Measurements from ENCODE around the gene SPSB2. TPM values are rescaled to one million over a fixed set of nuclear protein-coding genes. Genes with fewer than 3 reads are reported as not detected.

The SPSB2 gene
- total and polyA plus RNA-seq, 9 of the 15 experiments (the other 6 are each of a cell fraction or from before 2014, with no cell fraction given): 0.10 to 10.6 (median 1.9) TPM

GRCh38 chr12:6872073-6873048, 742 bp downstream of the SPSB2 start (continued):
- no peak for TF ChIP-seq XRCC3 (IDR thresholded peaks at IDR 0.05)
- no peak for TF ChIP-seq RAD51 (IDR thresholded peaks at IDR 0.05; ENCODE audit: borderline replicate concordance, low read depth)
- TF ChIP-seq NFXL1 (CRISPR knock-in tag; IDR thresholded peaks at IDR 0.05): no peak
- no peak for TF ChIP-seq AFF1 (IDR thresholded peaks at IDR 0.05; ENCODE audit: low read depth in 1 of 2, partially characterized antibody in 2 of 2)
- no peak for TF ChIP-seq ASH1L (IDR thresholded peaks at IDR 0.05; ENCODE audit: borderline replicate concordance, low read depth, partially characterized antibody)
- no peak for TF ChIP-seq EGR1 (conservative IDR thresholded peaks at IDR 0.05)
- TF ChIP-seq ZBTB17 (CRISPR knock-in tag; IDR thresholded peaks at IDR 0.05): no peak
- TF ChIP-seq IRF1 (CRISPR knock-in tag; IDR thresholded peaks at IDR 0.05; ENCODE audit: borderline replicate concordance): no peak
- peak; percentile 92 for TF ChIP-seq KLF13 (tag; IDR thresholded peaks at IDR 0.05; ENCODE audit: borderline replicate concordance, low read depth)
- TF ChIP-seq RHOXF2B (CRISPR knock-in tag; conservative IDR thresholded peaks at IDR 0.05): no peak
- TF ChIP-seq FOXP1 (CRISPR knock-in tag; IDR thresholded peaks at IDR 0.05): no peak
- TF ChIP-seq ZNF324 (CRISPR knock-in tag; IDR thresholded peaks at IDR 0.05): no peak
- no peak for TF ChIP-seq DPF2 (IDR thresholded peaks at IDR 0.05)
- TF ChIP-seq FOXJ3 (CRISPR knock-in tag; IDR thresholded peaks at IDR 0.05): no peak
- TF ChIP-seq HSF4 (CRISPR knock-in tag; IDR thresholded peaks at IDR 0.05; ENCODE audit: borderline replicate concordance): no peak
- TF ChIP-seq, protein P1, sequence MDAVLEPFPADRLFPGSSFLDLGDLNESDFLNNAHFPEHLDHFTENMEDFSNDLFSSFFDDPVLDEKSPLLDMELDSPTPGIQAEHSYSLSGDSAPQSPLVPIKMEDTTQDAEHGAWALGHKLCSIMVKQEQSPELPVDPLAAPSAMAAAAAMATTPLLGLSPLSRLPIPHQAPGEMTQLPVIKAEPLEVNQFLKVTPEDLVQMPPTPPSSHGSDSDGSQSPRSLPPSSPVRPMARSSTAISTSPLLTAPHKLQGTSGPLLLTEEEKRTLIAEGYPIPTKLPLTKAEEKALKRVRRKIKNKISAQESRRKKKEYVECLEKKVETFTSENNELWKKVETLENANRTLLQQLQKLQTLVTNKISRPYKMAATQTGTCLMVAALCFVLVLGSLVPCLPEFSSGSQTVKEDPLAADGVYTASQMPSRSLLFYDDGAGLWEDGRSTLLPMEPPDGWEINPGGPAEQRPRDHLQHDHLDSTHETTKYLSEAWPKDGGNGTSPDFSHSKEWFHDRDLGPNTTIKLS (IDR thresholded peaks at IDR 0.05; ENCODE audit: borderline replicate concordance, low read depth): no peak
- TF ChIP-seq CBFA2T3 (IDR thresholded peaks at IDR 0.05): no peak
- TF ChIP-seq ZNF347 (CRISPR knock-in tag; IDR thresholded peaks at IDR 0.05; ENCODE audit: low read depth): no peak
- peak; percentile 63 for TF ChIP-seq CXXC5 (CRISPR knock-in tag; IDR thresholded peaks at IDR 0.05)

Data from K562 (cell line).